GM20000 (cell line): ENCODE measurements around the gene PI4KB.

Experiments
- DNase-seq: peaks from one replicate; pipeline ENCODE4 v3.0.0; 2012; ENCODE audit warnings: low spot score
- TF ChIP-seq, protein P1 (sequence below): IDR thresholded peaks from 2 replicates; pipeline ENCODE4 v1.5.1; 2012; ENCODE audit warnings: mild to moderate bottlenecking, control low read depth; ENCODE audit errors: extremely low read depth, missing control alignments

PI4KB gene

DNA sequence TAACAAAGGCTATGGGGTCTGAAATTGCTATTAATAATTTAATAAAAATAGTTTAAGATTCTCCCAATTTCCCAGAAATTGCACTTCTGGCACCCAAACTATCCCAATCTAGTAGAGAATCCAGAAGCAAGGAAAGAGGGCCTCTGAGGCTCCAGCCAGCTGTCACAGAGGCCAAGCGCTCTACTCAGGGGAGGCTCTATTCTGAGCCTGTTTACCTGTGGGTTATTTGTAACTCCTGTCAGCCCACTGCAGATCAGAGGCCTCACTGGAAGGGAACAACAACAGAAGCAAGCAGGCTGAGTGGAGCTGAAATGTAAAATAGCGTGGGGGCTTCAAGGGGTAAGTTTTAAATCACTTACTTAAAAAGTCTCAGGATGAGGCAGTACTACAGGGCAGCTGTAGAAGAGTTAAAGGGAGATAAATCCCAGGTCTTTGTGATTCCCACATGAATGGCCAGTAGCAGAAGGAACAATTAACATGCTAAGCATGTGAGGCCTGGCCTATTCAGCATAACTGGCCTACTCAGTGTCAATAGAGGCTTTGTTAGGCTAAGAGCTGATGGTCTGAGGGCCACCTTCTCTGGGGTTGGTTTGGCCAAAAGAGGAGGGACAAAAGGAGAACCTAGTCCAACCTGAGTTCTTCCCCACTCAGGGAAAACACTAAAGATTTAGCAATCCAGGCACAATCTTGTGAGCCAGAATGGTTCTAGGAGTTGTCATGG lies 32.3 kb downstream of the PI4KB start:
- TF ChIP-seq, protein P1, sequence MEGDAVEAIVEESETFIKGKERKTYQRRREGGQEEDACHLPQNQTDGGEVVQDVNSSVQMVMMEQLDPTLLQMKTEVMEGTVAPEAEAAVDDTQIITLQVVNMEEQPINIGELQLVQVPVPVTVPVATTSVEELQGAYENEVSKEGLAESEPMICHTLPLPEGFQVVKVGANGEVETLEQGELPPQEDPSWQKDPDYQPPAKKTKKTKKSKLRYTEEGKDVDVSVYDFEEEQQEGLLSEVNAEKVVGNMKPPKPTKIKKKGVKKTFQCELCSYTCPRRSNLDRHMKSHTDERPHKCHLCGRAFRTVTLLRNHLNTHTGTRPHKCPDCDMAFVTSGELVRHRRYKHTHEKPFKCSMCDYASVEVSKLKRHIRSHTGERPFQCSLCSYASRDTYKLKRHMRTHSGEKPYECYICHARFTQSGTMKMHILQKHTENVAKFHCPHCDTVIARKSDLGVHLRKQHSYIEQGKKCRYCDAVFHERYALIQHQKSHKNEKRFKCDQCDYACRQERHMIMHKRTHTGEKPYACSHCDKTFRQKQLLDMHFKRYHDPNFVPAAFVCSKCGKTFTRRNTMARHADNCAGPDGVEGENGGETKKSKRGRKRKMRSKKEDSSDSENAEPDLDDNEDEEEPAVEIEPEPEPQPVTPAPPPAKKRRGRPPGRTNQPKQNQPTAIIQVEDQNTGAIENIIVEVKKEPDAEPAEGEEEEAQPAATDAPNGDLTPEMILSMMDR: no peak

GRCh38 chr1:151293093-151293492 lies 34.1 kb downstream of the PI4KB start:
- DNase-seq: no peak
- TF ChIP-seq, protein P1: no peak

More for the DNA sequence above, 32.3 kb downstream of the PI4KB start:
- no peak for DNase-seq

GRCh38 chr1:151292207-151293030 lies 34.8 kb downstream of the PI4KB start:
- TF ChIP-seq, protein P1: no peak
- no peak for DNase-seq

DNA sequence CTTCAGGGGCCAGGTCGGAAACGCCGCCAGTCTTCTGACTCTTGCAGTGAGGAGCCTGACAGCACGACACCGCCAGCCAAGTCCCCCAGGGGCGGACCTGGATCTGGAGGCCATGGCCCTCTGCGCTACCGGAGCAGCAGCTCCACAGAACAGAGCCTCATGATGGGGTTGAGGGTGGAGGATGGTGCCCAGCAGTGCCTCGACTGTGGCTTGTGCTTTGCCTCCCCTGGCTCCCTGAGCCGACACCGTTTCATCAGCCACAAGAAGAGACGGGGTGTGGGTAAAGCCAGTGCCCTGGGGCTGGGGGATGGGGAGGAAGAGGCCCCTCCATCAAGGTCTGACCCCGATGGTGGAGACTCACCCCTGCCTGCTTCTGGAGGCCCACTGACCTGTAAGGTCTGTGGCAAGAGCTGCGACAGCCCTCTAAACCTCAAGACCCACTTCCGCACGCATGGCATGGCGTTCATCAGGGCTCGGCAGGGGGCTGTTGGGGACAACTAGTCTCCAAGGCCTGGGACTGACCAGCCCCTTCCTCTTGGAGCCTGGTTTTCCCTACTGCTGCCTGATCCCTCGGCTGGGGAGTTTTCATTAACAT lies 36.4 kb downstream of the PI4KB start:
- DNase-seq: no peak
- TF ChIP-seq, protein P1: no peak

GRCh38 chr1:151289991-151290708 lies 37.1 kb downstream of the PI4KB start:
- TF ChIP-seq, protein P1: no peak
- no peak for DNase-seq

GRCh38 chr1:151289080-151289935 lies 37.9 kb downstream of the PI4KB start:
- DNase-seq: no peak
- TF ChIP-seq, protein P1: no peak
